Thyroid gland (tissue), 4 donors: Measurements from ENCODE around the gene FGF23.

ENCODE experiments used
- POLR2A ChIP-seq, 2 donors: fragments of 450-650 bp; IDR thresholded peaks; one replicate each; pipeline ENCODE4 v1.6.1; 2017; ENCODE audit warnings: antibody characterized with exemption in 2 of 2, mild to moderate bottlenecking in 2 of 2, moderate library complexity in 1 of 2
- TF ChIP-seq, protein P1 (sequence below), 6 experiments: fragments of 200-600 bp in 3 of 6; fragments of 450-650 bp in 3 of 6; sonication (generic) in 3 of 6; IDR thresholded peaks; one replicate each; pipeline ENCODE4 v1.5.1; 2016 to 2019; ENCODE audit warnings: antibody characterized with exemption in 6 of 6, mild to moderate bottlenecking in 2 of 6, inconsistent platforms in 1 of 6, moderate library complexity in 1 of 6

DNA sequence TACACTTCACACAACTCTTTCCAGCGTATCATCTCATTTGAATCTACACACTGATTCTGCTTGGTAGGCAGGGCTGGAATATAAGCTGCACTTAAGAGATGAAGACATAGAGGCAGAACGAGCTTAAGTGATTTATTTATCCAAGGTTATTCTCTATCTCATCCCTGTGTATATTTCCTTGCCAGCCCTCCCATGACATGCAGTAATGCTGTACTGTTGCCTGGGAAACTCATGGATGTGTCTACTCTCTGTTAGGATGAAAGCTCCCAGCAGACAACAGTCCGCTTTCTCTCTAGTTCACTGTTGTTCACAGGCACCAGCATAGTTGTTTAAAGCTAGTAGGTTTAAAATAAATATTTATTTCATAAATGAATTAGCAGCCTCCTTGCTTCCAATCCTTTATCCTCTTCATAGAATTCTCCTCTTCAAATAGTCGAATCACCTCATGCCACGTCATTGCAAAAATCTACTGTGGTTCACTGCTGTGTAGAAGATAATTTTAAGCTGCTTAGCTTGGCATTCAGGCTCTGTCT, 40.7 kb upstream of the FGF23 start:
- TF ChIP-seq, protein P1, sequence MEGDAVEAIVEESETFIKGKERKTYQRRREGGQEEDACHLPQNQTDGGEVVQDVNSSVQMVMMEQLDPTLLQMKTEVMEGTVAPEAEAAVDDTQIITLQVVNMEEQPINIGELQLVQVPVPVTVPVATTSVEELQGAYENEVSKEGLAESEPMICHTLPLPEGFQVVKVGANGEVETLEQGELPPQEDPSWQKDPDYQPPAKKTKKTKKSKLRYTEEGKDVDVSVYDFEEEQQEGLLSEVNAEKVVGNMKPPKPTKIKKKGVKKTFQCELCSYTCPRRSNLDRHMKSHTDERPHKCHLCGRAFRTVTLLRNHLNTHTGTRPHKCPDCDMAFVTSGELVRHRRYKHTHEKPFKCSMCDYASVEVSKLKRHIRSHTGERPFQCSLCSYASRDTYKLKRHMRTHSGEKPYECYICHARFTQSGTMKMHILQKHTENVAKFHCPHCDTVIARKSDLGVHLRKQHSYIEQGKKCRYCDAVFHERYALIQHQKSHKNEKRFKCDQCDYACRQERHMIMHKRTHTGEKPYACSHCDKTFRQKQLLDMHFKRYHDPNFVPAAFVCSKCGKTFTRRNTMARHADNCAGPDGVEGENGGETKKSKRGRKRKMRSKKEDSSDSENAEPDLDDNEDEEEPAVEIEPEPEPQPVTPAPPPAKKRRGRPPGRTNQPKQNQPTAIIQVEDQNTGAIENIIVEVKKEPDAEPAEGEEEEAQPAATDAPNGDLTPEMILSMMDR (IDR thresholded peaks at IDR 0.05) = no peak
- no peak for TF ChIP-seq POLR2A (IDR thresholded peaks at IDR 0.05)
